ENCODE results near the gene MB21D2.

Gene MB21D2

DNA sequence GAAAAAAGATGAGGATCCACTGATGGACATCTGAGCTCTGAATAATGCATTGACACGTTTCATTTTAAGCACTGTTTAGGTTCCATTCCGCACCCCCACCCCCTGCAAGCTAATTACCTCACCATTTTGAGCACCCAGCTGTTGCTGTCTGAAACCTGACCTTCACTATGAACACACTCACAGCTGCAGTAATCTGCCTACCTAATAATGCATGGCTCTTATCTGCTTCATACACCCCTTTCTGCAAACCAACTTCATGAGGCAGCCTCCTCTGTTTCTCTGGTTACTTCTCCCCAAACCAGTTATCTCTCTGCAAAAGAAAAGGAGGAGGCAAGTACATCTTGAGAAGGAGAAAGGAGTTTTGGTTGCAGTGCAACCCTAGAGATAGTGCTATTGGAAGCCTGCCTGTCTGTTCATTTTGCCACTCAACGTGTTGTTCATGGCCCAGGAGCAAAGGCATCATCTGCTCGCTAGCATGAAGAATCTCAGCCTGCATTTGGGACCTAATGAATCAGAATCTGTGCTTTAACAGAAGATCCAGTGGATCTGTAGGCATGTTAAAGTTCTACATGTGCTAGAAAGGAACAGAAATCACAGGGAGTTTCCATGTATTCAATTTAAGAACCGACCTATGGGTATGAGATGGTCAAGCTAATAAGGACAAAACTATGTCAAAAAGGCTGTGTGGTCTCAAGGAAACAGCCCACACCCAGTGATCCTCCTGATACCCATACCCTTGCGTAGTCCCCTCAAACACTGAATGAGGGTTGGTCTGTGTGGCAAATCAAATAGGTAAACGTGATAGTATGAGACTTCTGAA lies 87.2 kb downstream of the MB21D2 start:
- FAIRE-seq: no peak

DNA sequence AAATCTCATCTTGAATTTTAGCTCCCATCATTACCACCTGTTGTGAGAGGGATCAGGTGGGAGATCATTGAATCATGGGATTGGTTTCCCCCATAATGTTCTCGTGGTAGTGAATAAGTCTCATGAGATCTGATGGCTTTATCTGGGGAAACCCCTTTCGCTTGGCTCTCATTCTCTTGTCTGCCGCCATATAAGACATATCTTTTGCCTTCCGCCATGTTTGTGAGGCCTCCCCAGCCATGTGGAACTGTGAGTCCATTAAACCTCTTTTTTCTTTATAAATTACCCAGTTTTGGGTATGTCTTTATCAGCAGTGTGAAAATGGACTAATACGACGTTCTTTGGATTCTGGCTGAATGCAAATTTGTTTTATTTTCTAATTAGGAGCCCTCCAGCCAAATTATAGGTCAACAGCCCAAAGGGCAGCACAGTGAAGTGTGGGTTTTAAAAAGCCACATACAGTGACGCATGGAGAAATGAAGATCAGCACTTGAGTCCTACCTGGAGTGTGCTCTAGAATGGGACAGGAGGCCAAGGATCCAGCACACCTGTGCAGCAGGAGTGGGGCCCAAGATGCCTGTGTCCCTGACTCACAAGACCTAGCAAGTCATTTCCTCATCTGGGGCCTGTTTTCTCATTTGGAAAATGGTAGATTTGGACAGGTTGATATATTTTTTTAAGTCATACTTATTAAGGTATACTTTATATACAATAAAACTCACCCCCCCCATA lies 89.6 kb downstream of the MB21D2 start:
- no peak for FAIRE-seq

DNA sequence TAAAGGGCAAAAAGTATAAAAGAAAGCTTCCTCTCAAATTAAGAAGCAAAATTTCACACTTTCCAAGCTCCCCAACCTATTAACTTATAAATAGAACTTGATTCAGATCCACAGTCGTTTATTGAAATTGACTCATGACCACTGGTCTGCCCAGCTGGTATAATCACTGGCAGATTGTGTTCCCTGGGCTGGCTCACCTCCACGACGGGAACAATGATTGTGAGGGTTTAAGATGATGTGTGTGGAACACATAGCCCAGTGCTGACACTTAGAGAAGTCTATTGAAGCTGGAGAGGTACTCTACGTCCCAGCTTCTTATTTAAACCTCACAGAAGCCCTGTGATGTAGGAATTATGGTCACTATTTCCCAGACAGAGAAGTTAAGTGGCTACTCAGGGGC lies 90.4 kb downstream of the MB21D2 start:
- no peak for FAIRE-seq

DNA sequence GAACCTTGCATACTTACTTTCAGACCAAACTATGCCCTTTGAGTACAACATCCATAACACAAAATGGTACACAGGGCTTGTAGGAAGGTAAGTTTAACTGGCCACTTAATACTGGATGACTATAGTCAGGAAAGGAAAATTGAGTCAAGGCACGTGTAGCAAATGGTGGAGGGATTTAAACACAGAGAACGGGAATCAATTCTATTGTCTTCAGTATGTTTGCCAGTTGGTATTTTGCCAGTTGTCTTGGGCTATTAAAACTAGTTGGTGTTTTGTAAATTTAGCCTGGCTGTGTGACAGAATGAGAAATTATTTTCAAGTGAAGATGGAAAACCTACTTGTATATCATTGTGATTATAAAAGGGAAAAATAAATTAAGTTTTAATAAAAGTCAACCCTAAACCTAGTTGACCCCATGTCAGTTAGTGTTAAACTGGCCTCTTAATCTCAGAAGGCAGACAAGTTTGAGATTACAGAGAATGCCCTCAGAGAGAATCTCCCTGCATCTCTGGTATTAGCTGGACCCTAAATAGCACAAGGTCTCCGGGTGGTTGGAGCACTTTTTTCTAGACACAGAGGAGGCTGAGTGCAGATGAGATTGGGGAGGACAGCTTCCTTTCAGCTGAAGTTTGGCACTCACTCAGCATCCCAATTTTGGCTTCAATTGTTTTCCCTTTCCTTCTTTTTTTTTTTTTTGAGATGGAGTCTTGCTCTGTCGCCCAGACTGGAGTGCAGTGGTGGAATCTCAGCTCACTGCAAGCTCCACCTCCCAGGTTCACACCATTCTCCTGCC lies 91.2 kb downstream of the MB21D2 start:
- FAIRE-seq: no peak

DNA sequence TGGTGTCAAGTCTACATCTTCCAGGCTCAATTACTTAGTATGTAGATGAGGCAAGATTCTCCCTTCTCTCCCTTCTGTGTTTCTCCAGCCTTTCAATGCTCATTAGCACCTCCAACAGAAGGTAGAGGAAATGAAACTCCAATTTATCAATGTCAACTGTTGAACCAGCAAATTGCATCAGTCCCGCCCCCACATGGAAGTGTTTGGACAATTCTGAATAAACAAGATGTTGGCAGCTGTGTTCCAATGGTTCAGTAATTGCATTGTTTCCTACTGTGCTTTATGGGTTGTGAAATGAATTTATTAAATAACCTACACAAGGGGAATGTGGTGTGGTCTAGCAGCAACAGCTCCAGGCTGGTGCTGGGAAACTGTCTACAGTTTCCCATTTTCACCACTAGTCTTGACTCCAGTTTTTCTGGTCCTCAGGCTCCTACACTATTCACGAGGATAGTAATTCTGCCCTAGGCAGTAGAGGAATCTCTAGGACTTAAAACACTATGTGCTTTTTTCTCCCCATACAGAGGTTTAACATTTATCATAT lies 91.9 kb downstream of the MB21D2 start:
- FAIRE-seq: no peak

DNA sequence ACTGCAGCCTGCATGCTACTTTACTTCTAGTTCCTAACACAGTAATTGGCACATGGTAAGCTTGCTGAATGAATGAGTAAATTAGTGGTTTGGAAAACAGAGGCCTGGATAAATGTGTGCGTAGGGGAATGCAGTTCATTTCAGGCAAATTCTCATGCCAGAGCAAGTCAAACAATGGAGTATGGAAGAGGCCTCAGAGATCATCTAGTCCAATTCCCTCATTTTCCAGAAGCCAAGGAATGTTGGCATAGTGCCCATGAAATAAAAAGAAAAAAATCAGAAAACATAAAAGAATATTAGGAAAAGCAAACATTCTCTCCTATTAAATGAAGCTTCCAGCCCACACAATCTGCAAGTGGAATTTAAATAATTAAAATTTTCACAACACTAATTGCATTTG lies 92.4 kb downstream of the MB21D2 start:
- FAIRE-seq: no peak

DNA sequence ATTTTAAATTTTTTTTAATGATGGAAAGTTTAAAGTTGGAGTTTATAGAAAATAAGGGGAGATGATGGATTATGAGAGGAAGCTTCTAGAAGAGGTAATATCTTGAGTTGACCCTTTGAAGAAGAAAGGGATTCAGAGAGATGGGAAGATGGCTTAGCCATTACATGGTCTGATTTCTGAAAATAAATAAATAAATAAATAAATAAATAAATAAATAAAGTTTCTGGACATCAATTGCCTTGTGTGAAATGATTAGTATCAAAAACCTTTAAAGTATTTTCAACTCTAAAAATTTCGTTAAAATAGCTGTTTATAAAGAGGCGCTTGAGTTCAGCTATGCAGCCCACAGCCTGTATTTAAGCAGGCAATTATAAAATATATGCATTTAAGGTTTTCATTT lies 93.3 kb downstream of the MB21D2 start:
- no peak for FAIRE-seq

DNA sequence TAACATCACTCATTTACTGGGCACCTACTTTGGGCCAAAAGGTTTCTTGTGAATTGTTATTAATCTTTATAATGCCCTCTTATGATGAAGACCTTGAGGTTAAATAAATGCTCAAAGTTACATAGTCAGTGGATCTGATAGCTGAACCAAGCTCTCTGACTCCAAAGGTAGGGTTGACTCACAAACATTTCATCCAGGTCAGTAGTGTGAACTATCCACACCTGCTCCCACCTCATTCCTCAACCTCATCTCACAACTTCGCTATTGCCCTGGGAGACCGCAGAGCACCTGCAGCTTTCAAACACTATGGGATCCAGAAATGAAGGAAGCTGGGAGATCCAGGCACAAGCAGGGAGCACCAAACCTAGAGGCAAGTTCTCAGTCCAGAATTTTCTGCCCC lies 96.5 kb downstream of the MB21D2 start:
- FAIRE-seq: no peak

DNA sequence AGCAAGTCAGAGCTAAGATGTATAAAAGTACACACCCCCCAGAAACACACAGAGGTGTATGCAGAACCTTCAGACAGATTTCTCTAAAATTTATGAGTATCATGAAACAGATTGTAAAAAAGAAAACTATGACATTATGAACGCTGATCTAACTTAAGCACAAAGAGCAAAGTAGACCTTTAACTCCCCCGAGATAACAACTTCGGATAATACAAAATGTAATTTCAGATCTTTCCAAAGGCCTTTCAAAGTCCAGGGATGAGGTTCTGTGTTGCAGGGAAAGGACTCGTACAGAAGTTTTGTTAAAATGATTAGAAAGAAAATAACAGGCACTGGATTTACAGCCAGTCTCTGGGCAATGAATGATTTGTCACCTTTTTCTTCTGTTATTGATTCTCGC lies 97.5 kb downstream of the MB21D2 start:
- FAIRE-seq: no peak

DNA sequence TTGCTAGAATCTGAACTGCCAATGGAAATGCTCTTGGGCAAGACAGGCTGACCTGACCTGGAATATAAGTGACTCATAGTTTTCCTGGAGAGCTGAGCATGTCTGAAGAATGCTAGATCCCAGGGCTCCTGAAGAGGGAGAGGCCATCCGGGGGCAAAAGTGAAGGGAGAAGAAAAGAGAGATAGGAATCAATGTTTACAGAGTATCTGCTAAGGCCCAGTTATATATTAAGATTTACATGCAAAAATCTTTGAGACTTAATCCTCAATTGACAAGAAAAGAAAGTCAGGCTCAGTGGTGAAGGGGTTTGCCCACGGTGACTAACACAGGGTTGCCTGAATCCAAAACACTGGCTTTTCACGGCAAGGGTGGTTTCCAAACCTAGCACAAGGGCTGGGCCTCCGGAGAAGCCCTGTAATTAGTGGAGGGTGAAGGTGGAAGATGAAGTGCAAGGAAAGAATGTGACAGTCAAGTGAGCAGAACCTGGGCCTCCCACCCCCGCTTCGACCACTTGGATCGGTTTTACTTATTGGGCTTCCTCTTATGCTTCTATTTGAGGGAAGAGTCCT lies 98.6 kb downstream of the MB21D2 start:
- no peak for FAIRE-seq

DNA sequence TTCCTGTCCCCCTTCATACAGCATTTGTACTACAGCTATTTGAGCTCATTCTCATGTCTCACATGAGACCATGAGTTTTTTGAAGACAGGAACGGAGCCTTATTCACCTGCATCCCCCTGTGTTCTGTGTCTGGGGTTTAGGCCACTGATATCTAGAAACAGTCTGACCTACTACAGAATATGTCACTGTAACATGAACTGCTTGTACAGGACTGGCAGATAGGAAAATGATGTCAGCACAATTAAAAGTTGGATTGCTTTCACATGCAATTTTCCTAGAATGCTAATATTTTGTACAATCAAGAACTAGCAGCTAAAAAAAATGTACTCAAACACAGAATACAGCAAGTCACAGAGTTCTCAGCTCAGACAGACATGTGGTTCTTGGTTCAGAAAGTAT lies 99.5 kb downstream of the MB21D2 start:
- FAIRE-seq: no peak

DNA sequence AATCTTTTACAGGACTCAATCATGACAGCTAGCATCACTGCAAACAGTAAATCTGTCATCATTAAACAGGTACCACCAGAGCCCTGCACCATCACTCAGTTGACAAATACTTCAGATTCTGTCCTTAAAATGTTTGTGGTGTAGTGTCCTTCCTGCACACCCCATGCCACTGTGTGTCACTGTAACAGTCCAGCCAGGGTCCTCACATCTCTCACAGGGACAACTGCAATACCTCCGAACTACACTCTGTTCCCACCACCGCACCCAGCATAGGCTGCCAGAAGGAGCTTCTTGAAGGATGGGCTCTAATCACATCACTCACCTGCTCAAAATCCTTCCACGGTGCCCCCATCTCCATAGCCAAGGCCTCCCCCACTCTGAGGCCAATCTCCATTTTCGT lies 100.2 kb downstream of the MB21D2 start:
- no peak for FAIRE-seq

DNA sequence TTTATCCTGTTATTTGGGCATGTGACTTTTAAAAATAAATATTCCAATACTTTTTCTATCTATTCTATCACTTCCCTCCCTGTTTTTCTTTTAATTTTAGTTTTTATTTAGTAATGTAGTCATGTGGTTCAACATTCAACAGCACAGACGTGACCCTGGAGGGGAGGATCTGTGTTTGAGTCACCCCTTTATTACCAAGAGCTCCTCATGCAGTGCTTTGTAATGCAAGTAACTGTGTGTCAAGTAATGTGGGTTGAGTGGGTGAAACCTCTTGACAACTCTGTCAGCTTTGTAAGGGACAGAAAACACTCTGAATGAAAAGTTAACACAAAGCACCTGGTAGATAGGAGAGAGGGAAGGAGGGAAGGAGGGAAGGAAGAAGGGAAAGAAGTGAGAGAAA lies 100.6 kb downstream of the MB21D2 start:
- no peak for FAIRE-seq

DNA sequence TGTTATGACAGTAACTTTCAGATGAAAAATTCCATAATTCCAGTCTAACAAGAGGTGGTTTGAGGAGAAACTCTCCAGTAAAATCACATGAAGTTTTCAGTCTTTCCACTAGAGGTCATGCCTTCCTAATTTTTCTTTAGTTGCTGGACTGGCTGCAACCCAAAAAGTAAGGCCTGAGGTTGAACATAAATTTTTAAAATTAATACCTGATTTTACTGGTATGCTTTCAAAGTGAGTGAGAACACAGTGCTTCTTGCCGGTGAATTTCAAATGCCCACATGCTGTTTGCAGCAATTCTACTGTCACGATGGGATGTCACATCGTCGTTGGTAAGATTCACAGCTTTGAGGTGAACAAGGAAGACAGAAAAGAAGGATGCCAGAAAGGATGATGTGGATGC lies 101.3 kb downstream of the MB21D2 start:
- FAIRE-seq: no peak

DNA sequence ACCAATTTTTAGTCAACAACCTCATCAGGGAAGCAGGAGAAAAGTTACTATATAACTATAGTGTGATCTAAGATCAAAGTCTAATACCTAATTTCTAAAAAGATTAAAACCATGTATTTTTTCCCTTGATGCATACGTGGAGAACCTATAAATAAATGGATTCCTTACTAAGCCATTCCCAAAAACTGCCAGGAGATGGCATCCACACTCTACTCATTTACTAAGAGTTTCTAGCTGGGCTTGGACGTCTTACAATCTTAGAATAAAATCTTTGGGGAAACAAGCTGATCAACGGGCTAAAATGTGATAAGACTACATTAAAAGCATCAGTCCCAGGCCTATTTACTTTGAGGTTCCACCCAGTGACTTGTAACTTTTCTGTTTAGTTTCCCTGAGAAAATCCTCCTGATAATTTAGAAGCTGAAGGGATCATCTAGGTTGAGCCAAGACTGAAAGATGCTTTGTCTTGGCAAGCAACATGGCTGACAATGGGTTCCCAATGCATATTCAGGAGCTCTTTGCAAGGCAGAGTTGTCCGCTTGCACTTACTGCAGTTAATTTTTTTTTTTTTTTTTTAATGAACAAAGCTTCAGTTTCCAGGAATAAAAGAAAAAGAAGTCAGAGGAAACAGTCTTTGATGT lies 104.8 kb downstream of the MB21D2 start:
- FAIRE-seq: no peak

DNA sequence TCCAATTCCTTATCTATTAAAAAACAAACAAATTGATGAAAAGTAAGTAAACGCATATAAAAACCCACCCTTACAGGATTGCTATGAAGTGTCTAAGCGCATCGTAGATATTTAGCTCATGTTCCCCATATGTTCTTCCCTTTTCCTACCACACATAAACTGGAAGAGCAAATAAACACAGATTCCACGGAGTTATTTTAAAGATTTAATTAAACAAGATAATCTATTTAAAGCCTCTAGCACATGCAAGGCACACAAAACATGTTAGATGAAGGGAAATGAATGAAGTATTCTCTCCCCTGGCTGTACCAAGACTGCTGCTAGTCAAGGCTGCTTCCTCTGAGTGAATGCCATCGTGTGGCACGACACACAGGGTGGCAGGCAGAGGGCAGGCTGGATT lies 111.9 kb downstream of the MB21D2 start:
- FAIRE-seq: no peak

DNA sequence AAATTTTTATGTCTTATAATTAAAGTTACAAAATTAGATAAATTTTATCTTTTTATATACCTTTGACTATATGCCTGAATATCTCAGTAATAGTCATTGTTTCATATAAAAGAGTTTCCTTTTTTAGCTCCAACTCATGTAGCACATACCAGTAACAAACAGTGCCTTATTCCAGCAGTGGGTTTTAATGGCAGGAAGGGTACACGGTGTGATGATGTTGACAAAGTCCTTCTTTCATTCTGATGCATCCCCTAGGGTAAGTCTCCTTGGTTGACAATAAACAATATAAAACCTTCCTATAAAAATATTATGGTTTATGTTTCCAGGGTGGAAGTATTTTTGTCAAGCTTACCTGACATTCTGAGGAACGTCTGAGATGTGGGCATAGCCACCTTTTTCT lies 113.2 kb downstream of the MB21D2 start:
- FAIRE-seq: no peak

DNA sequence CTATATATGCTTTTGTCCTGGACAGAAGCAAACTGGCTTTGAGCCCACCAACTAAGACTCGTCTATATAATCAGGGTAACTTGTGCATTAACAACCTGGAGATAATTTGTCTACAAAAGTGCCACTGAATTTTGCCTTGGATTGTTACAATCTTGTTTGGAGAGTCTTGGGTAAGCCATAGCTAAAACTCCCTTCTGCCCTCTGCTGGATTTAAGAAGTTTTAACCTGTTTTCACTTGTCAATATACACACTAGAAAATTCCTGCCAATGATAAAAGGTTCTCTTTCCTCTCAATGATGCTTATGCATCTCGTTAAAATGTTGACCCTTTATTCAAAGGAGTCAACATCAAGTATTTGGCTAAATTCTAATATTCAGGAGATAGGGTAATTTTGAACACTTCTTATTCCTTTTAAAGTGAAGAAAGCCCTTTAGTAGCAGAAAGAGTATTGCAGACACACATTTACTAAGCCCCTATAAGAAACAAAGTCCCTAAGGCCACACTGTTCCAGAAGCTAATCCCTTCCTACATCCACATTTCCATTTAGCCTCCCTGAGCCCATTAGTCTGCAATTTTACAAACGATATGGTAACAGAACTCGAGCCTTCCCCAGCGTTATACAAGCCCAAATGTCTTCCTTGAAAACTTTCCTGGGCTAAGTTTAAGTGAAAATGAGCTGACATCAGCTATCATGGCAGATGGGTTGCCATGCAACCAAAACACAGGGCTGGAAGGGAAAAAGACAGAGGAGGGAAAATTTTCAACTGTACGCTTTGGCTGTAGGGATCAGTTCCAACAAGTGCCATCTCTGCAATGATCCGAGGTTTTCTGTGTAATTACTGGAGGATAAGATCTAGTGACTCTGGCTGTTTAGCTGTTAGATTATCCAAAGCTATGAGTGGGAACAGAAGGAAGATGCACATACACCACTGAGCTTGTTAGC lies 114.4 kb downstream of the MB21D2 start:
- FAIRE-seq: no peak

DNA sequence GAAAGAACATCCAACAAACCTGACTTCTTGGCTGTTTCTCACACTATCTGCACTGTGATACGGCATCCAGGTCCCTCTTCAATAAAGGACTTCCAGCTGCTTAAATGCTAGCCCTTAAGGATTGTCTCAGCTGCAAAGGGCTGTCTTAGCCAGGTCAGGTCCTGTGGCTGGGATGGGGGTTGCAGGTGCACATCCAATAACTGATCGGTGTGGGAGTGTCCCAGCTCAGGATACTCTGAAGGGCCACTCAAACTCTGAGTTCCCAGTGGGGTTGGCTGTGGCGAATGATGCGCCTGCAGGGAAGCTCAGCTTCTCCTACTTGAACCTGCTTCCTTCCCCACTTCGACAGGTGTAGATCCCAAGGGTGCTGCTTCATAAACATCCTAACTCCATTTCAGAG lies 115.7 kb downstream of the MB21D2 start:
- no peak for FAIRE-seq

DNA sequence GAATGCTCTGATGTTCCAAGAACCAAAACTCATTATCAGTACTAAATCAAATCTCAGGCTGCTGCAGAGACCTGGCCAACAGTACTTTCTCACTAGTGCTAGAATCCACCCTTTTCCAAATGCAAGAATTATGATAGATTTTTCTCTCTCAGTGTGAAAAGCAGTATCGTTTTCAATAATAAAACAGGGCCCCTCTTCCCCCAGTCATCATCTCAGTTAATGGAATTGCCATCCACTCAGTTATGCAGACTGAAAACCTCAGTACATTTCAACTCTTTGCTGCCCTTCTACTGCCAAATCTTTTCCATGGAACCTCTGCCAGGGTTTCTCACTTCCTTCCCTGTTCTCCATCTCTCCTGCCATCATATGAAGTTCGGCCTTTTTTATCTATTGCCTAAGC lies 117.9 kb downstream of the MB21D2 start:
- no peak for FAIRE-seq

DNA sequence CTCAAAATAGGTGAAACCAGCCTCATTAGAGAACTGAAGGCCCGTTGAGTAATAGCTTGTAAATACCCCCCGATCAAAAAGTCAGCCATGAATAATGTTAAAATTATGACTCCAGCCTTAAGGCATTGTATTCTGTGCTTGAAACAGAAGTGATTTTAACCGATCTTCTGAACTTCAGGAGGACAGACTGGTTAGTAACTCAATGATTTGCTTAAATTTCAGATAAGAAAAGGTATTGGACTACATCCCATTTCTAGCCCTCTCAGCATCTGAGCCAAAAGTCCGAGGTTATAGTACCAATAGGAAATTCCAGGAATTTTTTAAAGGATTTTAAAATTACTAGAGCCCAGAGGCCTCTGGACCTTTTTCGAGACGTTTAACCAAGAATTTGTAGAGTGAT lies 122.6 kb downstream of the MB21D2 start:
- no peak for FAIRE-seq
